OCI-LY7 (cell line): ENCODE results near the gene PAQR5.

Experiments
- CTCF ChIP-seq: fragments of 200-600 bp; sonication (generic); conservative IDR thresholded peaks from 2 replicates; pipeline ENCODE4 v1.5.1; 2014; ENCODE audit warnings: mild to moderate bottlenecking, antibody characterized with exemption, low read length, moderate library complexity, mixed read lengths
- EZH2phosphoT487 ChIP-seq: fragments of 200-600 bp; sonication (generic); IDR thresholded peaks from 2 replicates; pipeline ENCODE4 v1.6.1; 2018; ENCODE audit warnings: low read depth, borderline replicate concordance, mild to moderate bottlenecking, mixed run types, antibody characterized with exemption, low read length, moderate library complexity, mixed read lengths

- TF ChIP-seq CTCF: no peak
- no peak for TF ChIP-seq EZH2phosphoT487
Observed at GRCh38 chr15:69346112-69346511, 47.4 kb downstream of the PAQR5 start.
